Small intestine (tissue), 7 donors: ENCODE data around the gene TP73. TPM values are rescaled to one million over a fixed set of nuclear protein-coding genes. Genes with fewer than 3 reads are reported as not detected.

Source experiments
- DNase-seq, 2 donors: peaks; one replicate each; pipeline versions ENCODE4 v3.0.0 to v3.0.0-alpha.2; 2013
- FAIRE-seq: peaks from 2 replicates; lab custom pipeline; 2012; peaks lifted over from hg19 to GRCh38; lab: Jason Lieb, UNC
- H3K27ac ChIP-seq, 3 donors: one replicate each; pipeline ENCODE4 v1.5.1; 2013; ENCODE audit warnings: low read length in 2 of 3, mild to moderate bottlenecking in 2 of 3, control low read depth in 1 of 3, inconsistent platforms in 1 of 3, low read depth in 1 of 3, moderate library complexity in 1 of 3
- H3K27me3 ChIP-seq, 3 donors: one replicate each; pipeline ENCODE4 v1.6.1; 2013; ENCODE audit warnings: low read length in 3 of 3, inconsistent platforms in 1 of 3; ENCODE audit not compliant: control insufficient read depth in 3 of 3, insufficient read depth in 3 of 3
- H3K36me3 ChIP-seq, 3 donors: one replicate each; pipeline ENCODE4 v1.6.1; 2013; ENCODE audit warnings: low read length in 3 of 3, inconsistent platforms in 1 of 3, low read depth in 1 of 3, mild to moderate bottlenecking in 1 of 3, moderate library complexity in 1 of 3; ENCODE audit not compliant: control insufficient read depth in 3 of 3, insufficient read depth in 2 of 3
- H3K4me1 ChIP-seq, 3 donors: one replicate each; pipeline ENCODE4 v1.6.1; 2013; ENCODE audit warnings: low read length in 2 of 3, inconsistent platforms in 1 of 3, low read depth in 1 of 3, mild to moderate bottlenecking in 1 of 3, moderate library complexity in 1 of 3; ENCODE audit not compliant: control insufficient read depth in 3 of 3, insufficient read depth in 2 of 3
- H3K4me3 ChIP-seq, 3 donors: one replicate each; pipeline ENCODE4 v1.5.1; 2013; ENCODE audit warnings: low read length in 3 of 3, control low read depth in 1 of 3, inconsistent platforms in 1 of 3, low read depth in 1 of 3, mild to moderate bottlenecking in 1 of 3, moderate library complexity in 1 of 3
- H3K9me3 ChIP-seq, 2 donors: one replicate each; pipeline ENCODE4 v1.6.1; 2013; ENCODE audit warnings: low read depth in 1 of 2, low read length in 1 of 2; ENCODE audit not compliant: control insufficient read depth in 2 of 2, insufficient read depth in 1 of 2
- WGBS, 3 donors: extraction: QIAGEN DNeasy Blood & Tissue Kit; methylation state at CpG; one replicate each; pipeline ENCODE4 v1.1.7; 2013; 5-methylcytosine and 5-hydroxymethylcytosine counted together
- polyA plus RNA-seq, 4 donors: library from polyadenylated mRNA; stranded (reverse) in 3 of 4; unstranded in 1 of 4; fragments of 200-250 nt in 3 of 4; fragments of 120-200 nt in 1 of 4; gene quantifications; one replicate each; pipeline versions ENCODE4 v1.2.1 to v1.2.3, GENCODE V29; 2013
- donor health status: healthy with polysubstance abuse.
- donor health status: control.
- donor health status: control.
- donor health status: Bipolar disorder and iron deficiency.
- donor health status: healthy.

The TP73 gene
- polyA plus RNA-seq, 4 donors: 0.15 to 0.59 TPM; not detected in 2

DNA sequence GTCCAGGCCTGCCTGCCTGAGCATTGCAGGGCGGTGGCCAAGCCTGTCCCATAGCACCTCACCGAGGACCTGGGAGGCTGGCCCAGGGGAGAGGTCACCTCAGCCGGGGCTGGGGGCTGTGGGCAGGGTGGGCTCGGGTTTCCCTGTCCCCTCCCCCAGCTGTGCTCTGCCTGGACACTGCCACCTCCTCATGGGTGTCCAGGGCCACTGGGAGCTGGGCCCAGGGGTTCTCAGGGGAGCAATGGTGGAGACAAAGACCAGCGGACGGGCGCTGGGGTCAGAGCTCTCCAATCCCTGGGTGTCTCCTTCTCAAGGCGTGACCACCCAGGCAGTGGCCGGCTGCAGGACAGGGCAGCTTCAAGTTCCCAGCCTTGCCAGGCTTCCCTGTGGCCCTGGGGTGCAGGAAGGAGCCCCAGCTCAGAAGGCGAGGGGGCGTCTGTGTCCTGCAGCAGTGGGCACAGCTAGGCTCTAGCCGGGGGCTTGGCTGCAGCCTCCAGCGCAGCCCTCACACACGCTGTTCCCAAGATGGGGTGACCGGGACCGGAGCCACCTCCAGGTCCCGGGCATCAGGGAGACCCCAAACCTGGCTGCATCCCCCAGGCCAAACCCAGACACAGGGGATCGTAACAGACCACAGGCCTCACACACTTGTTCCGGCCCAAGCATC lies 29.0 kb downstream of the TP73 start:
- Histone ChIP-seq H3K27me3 (no peaks in the 10 kb centered on the region), H3K9me3 (no peaks in the 10 kb centered on the region), H3K36me3 (no peaks in the 10 kb centered on the region), H3K4me1 (peaks cover 0 to 3% (median 0%) of the 10 kb centered on the region in 3 donors), H3K4me3 (no peak overlapping the region), H3K27ac (no peak overlapping the region)
- 87 to 94% (median 91%) methylated on average over 17 to 19 of the region's 19 CpGs for WGBS, 3 donors
- FAIRE-seq: no peak
- DNase-seq: no peak

DNA sequence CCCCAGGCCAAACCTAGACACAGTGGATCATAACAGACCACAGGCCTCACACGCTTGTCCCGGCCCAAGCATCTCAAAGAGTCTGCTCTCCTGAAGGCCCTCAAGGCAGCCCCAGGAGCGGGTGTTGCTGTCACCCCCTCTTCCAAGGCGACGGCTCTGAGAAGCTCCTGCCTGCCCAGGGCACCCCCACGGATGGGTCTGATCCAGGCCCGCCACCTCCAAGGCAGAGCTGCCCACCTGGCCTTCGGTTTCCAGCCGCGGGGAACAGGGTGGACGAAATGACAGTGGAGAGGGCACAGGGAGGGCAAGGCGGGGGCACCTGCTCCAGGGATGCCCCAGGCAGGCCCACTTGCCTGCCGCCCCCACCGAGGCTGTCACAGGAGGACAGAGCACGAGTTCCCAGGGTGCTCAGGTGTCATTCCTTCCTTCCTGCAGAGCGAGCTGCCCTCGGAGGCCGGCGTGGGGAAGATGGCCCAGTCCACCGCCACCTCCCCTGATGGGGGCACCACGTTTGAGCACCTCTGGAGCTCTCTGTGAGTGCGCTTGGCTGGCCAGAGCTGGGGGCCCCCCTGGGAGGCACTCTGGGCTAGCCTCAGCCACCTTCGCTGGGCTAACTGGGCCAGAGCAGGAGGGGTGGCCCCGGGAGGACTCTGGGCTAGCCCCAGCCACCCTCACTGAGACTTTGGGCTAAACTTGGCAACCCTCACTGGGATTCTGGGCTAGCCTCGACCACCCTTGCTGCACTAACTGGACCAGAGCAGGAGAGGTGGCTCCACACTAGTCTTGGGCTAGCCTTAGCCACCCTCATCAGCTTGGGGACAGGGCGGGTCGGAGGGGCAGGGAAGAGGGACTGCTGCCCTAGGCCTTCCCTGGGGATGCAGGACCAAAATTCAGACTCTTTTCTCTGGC lies 29.8 kb downstream of the TP73 start:
- Histone ChIP-seq H3K4me3 (no peak overlapping the region), H3K36me3 (no peaks in the 10 kb centered on the region), H3K27ac (no peak overlapping the region), H3K4me1 (peaks cover 0 to 3% (median 0%) of the 10 kb centered on the region in 3 donors), H3K27me3 (no peaks in the 10 kb centered on the region), H3K9me3 (no peaks in the 10 kb centered on the region)
- DNase-seq: no peak
- no peak for FAIRE-seq
- WGBS, 3 donors: 83 to 91% (median 83%) methylated on average over 26 to 27 of the region's 27 CpGs

DNA sequence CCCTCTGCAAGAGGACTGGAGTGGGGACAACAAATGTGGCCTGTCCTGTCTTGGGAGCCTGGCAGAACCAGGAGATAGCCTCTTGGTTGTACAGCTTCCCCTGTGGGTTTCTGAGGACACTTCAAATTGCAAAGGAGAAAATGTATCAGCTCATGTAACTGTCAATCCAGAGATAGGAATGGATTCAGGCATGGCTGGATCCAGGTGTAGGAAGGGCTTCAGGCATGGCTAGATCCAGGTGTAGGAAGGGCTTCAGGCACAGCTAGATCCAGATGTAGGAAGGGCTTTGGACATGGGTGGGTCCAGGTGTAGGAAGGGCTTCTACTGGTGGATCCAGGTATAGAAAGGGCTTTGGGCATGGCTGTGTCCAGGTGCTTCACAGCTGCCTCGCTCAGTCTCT lies 30.9 kb downstream of the TP73 start:
- no peak for DNase-seq
- FAIRE-seq: no peak
- Histone ChIP-seq H3K27ac (no peak overlapping the region), H3K36me3 (no peaks in the 10 kb centered on the region), H3K4me1 (peaks cover 0 to 3% (median 0%) of the 10 kb centered on the region in 3 donors), H3K27me3 (no peaks in the 10 kb centered on the region), H3K4me3 (no peak overlapping the region), H3K9me3 (no peaks in the 10 kb centered on the region)
- 94 to 100% (median 95%) methylated on average over 1 of the region's 1 CpG for WGBS, 3 donors

DNA sequence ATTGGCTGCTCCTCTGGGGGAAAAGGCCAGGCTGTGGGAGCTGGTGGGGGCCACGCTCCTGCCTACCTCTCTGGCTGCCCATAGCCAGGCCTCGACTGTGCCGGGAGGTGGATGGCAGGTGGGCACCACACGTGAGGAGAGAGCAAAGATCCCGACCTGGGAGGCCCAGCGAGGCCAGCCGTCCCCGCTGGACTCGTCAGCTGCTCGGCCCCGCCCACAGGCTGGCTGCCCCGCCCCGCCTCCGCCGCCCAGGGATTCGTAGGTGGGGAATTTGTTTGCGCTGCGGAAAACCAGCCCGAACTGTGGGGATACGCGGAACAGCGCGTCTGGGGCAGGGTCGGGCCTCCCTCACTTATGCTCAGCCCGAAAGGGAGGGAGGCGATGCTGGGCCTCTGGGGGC lies 31.7 kb downstream of the TP73 start:
- Histone ChIP-seq H3K4me1 (peaks cover 0 to 3% (median 0%) of the 10 kb centered on the region in 3 donors), H3K4me3 (no peak overlapping the region), H3K27ac (no peak overlapping the region), H3K9me3 (no peaks in the 10 kb centered on the region), H3K36me3 (no peaks in the 10 kb centered on the region), H3K27me3 (no peaks in the 10 kb centered on the region)
- DNase-seq: peak; percentile 29 to 60
- no peak for FAIRE-seq
- WGBS, 3 donors: 7 to 19% (median 17%) methylated on average over 24 to 26 of the region's 26 CpGs

DNA sequence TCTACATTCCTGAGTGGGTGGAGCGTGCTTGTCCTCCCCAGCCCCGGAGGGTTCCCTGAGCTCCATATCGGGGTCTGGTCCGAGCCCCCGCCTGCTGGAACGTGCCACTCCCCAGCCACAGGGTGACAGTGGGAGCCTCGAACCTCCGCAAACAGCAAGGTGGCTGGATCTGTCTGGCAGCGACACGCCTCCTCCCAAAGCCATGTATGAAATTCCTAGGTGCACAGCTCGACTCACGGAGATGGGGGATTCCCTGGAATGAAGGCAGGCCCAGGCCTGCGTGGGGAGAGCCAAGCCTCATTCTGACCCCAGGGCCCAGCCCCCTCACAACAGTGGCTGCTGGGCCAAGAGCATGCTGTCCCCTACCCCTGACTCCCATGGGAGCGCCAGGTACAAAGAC lies 32.9 kb downstream of the TP73 start:
- no peak for FAIRE-seq
- peaks cover 0 to 3% (median 0%) of the 10 kb centered on the region in 3 donors for H3K4me1 ChIP-seq
- no peaks in the 10 kb centered on the region for H3K9me3 ChIP-seq
- no peak for DNase-seq
- no peak overlapping the region for H3K4me3 ChIP-seq
- H3K27me3 ChIP-seq: no peaks in the 10 kb centered on the region
- no peak overlapping the region for H3K27ac ChIP-seq
- H3K36me3 ChIP-seq: no peaks in the 10 kb centered on the region
- WGBS, 3 donors: 57 to 87% (median 75%) methylated on average over 14 of the region's 14 CpGs

DNA sequence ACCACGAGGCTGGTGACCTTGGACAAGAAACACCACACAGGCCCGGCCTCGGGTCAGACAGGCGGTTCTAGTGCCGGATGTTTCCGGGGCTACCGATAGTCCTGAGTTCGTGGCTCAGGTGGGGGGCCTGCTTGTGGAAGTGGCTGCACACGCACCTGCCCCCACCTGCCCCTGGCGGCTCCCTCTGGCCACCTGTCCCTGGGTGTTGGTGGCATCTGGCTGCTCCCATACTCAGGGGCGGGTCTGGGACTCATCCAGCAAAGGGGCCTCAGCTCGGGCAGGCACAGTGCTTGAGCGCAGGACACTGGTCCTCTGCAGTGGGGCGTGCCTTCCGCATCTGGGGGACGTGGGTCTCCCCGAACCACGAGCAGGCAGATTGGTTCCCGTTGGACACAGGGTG lies 33.6 kb downstream of the TP73 start:
- H3K4me1 ChIP-seq: peaks cover 0 to 3% (median 0%) of the 10 kb centered on the region in 3 donors
- no peaks in the 10 kb centered on the region for H3K36me3 ChIP-seq
- FAIRE-seq (no peak), DNase-seq (no peak)
- no peaks in the 10 kb centered on the region for H3K9me3 ChIP-seq
- no peaks in the 10 kb centered on the region for H3K27me3 ChIP-seq
- H3K27ac ChIP-seq: no peak overlapping the region
- H3K4me3 ChIP-seq: no peak overlapping the region
- WGBS, 3 donors: 54 to 84% (median 65%) methylated on average over 19 of the region's 19 CpGs

DNA sequence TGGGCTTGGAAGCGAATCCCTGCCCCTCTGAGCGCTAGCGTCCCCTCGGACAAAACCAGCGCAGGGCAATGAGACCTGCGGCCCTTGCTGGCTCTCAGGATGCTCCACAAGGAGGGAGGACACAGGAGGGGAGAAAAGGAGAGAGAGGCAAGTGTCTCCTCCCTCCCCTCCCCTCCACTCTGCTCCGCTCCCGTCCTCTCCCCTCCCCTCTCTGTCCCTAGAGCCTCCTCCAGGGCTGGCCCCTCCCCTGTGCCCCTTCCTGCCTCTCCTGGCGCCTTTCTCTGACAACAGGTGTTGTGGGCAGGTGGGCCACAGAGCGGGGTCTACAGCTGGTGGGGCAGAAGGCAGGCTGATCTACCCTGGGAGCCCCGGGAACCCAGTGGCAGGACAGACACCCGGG lies 35.2 kb downstream of the TP73 start:
- H3K4me3 ChIP-seq: no peak overlapping the region
- no peaks in the 10 kb centered on the region for H3K9me3 ChIP-seq
- WGBS, 3 donors: 77 to 84% (median 84%) methylated on average over 10 to 12 of the region's 12 CpGs
- FAIRE-seq (no peak), DNase-seq (no peak)
- H3K4me1 ChIP-seq: peaks cover 0 to 3% (median 0%) of the 10 kb centered on the region in 3 donors
- no peaks in the 10 kb centered on the region for H3K36me3 ChIP-seq
- H3K27me3 ChIP-seq: no peaks in the 10 kb centered on the region
- H3K27ac ChIP-seq: no peak overlapping the region

DNA sequence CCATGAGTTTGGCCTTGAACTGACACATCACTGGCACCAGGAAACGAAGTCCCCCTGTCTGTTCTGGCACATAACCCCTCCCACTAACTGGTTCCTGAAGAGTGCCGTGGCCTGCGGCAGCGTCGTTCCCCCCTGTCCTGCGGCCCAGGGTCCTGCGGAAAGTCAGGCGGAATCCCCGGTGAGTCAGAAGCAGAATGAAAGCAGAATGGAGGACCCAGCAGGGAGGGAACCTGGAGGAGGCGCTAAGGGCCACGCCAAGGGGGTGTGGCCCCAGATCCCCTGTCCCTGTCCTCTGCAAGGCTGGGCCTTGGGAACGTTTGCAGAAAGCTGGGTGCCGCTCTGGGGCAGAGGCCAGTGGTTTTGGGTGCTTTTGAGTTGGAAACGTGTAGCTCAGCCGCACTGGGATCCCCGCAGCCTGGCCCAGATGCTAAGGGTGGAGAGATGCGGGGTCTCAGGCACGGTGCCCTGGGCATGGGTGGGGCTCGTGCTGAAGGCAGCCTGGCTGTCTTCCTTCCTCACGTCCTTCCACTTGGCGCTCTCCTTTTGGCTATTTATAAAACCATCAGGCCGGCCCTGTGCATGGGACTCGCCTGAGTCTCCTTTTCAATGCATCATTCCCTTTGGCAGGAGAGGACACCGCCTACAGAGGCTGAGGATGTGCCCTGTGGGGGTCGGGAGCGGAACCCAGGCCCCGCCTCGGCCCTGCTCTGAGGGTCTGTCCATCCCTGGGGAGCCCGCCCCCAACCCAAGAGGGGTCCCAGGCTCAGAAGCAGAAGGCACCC lies 36.2 kb downstream of the TP73 start:
- Histone ChIP-seq H3K4me1 (peaks cover 0 to 3% (median 0%) of the 10 kb centered on the region in 3 donors), H3K27me3 (no peaks in the 10 kb centered on the region), H3K9me3 (no peaks in the 10 kb centered on the region), H3K4me3 (no peak overlapping the region), H3K36me3 (no peaks in the 10 kb centered on the region), H3K27ac (no peak overlapping the region)
- FAIRE-seq (no peak), DNase-seq (no peak)
- WGBS, 3 donors: 60 to 62% (median 61%) methylated on average over 28 to 29 of the region's 29 CpGs
